Trophoblast cell (in vitro differentiated cells and primary cell): Measurements from ENCODE around the gene MRTFA.

Experiments used
- DNase-seq, 2 donors: peaks; one replicate each; pipeline ENCODE4 v3.0.0-alpha.2; 2016
- H2AFZ ChIP-seq: 2 replicates; pipeline ENCODE4 v1.6.1; 2013; ENCODE audit warnings: low read length, moderate library complexity, mild to moderate bottlenecking; ENCODE audit not compliant: insufficient read depth, poor library complexity
- H2AK5ac ChIP-seq: 2 replicates; pipeline ENCODE4 v1.6.1; 2013; ENCODE audit warnings: mild to moderate bottlenecking, low read length
- H2BK120ac ChIP-seq: 2 replicates; pipeline ENCODE4 v1.6.1; 2013; ENCODE audit warnings: low read length, mild to moderate bottlenecking, moderate library complexity; ENCODE audit not compliant: insufficient read depth, poor library complexity
- H2BK12ac ChIP-seq: 2 replicates; pipeline ENCODE4 v1.6.1; 2013; ENCODE audit warnings: mild to moderate bottlenecking, low read length, moderate library complexity
- H2BK5ac ChIP-seq: 2 replicates; pipeline ENCODE4 v1.6.1; 2013; ENCODE audit warnings: low read length, low read depth, moderate library complexity, mild to moderate bottlenecking; ENCODE audit not compliant: poor library complexity
- H3K14ac ChIP-seq: 2 replicates; pipeline ENCODE4 v1.6.1; 2013; ENCODE audit warnings: mild to moderate bottlenecking, low read length
- H3K18ac ChIP-seq: 2 replicates; pipeline ENCODE4 v1.6.1; 2013; ENCODE audit warnings: mild to moderate bottlenecking, low read length
- H3K23ac ChIP-seq: 2 replicates; pipeline ENCODE4 v1.6.1; 2013; ENCODE audit warnings: low read length
- H3K27ac ChIP-seq: 2 replicates; pipeline ENCODE4 v1.5.1; 2013; ENCODE audit warnings: low read depth, mild to moderate bottlenecking, inconsistent platforms, low read length, moderate library complexity
- H3K27me3 ChIP-seq: 2 replicates; pipeline ENCODE4 v1.6.1; 2013; ENCODE audit warnings: inconsistent platforms, mild to moderate bottlenecking, low read length, moderate library complexity; ENCODE audit not compliant: insufficient read depth
- H3K36me3 ChIP-seq, 2 experiments: 1 replicate in 1 of 2; 2 replicates in 1 of 2; pipeline ENCODE4 v1.6.1; 2013; ENCODE audit warnings: low read length in 2 of 2, mild to moderate bottlenecking in 2 of 2, moderate library complexity in 1 of 2; ENCODE audit not compliant: insufficient read depth in 2 of 2, control insufficient read depth in 1 of 2
- H3K4ac ChIP-seq: 2 replicates; pipeline ENCODE4 v1.6.1; 2013; ENCODE audit warnings: low read depth, mild to moderate bottlenecking, low read length, moderate library complexity
- H3K4me1 ChIP-seq, 2 experiments: 1 replicate in 1 of 2; 2 replicates in 1 of 2; pipeline ENCODE4 v1.6.1; 2013; ENCODE audit warnings: low read length in 2 of 2, mild to moderate bottlenecking in 2 of 2, moderate library complexity in 1 of 2; ENCODE audit not compliant: insufficient read depth in 2 of 2, control insufficient read depth in 1 of 2
- H3K4me2 ChIP-seq: 2 replicates; pipeline ENCODE4 v1.6.1; 2013; ENCODE audit warnings: inconsistent platforms, mild to moderate bottlenecking, low read length, moderate library complexity
- H3K4me3 ChIP-seq: 2 replicates; pipeline ENCODE4 v1.5.1; 2013; ENCODE audit warnings: mild to moderate bottlenecking, low read depth, low read length, inconsistent platforms
- H3K79me1 ChIP-seq: one replicate; pipeline ENCODE4 v1.6.1; 2013; ENCODE audit warnings: low read length
- H3K79me2 ChIP-seq: 2 replicates; pipeline ENCODE4 v1.6.1; 2013; ENCODE audit warnings: low read length, mild to moderate bottlenecking; ENCODE audit not compliant: control insufficient read depth, insufficient read depth, poor library complexity
- H3K9ac ChIP-seq: 2 replicates; pipeline ENCODE4 v1.6.1; 2013; ENCODE audit warnings: mild to moderate bottlenecking, low read length
- H3K9me3 ChIP-seq: 2 replicates; pipeline ENCODE4 v1.6.1; 2013; ENCODE audit warnings: low read depth, mild to moderate bottlenecking, control low read depth, inconsistent platforms, low read length; ENCODE audit not compliant: insufficient read depth
- H4K12ac ChIP-seq: 2 replicates; pipeline ENCODE4 v1.6.1; 2013; ENCODE audit warnings: low read depth, mild to moderate bottlenecking, low read length, moderate library complexity
- H4K8ac ChIP-seq: 2 replicates; pipeline ENCODE4 v1.6.1; 2013; ENCODE audit warnings: low read depth, mild to moderate bottlenecking, low read length, moderate library complexity
- H4K91ac ChIP-seq: one replicate; pipeline ENCODE4 v1.6.1; 2013; ENCODE audit warnings: low read depth, mild to moderate bottlenecking, low read length, moderate library complexity
- WGBS: extraction: QIAGEN DNeasy Blood & Tissue Kit; methylation state at CpG from one replicate; pipeline ENCODE4 v1.1.7; 2013; ENCODE audit warnings: missing lambda C conversion rate; ENCODE audit not compliant: insufficient read length, insufficient coverage; ENCODE audit errors: extremely low coverage; 5-methylcytosine and 5-hydroxymethylcytosine counted together

The MRTFA gene

GRCh38 chr22:40610329-40610850 is 26.1 kb downstream of the MRTFA start:
- no CpG with 5 or more reads among the region's 1 CpG for WGBS
- no peak overlapping the region for H3K14ac ChIP-seq

DNA sequence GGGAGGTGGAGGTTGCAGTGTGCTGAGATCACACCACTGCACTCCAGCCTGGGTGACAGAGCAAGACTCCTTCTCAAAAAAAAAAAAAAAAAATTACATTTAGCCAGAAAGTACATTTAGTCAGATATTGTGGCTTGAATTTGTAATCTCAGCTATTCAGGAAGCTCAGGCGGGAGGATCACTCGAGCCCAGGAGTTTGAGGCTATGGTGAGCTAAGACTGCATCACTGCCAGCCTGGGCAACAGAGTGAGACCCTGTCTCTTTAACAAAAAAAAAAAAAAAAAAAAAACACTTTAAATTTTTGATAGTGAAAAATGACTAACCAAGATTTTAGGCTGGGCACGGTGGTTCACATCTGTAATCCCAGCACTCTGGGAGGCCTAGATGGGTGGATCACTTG is 27.3 kb downstream of the MRTFA start:
- H3K4me2 ChIP-seq: no peak overlapping the region
- H4K8ac ChIP-seq: no peak overlapping the region
- H3K4me3 ChIP-seq: no peak overlapping the region
- no peaks in the 10 kb centered on the region for H3K79me1 ChIP-seq
- H3K23ac ChIP-seq: no peak overlapping the region
- no peaks in the 10 kb centered on the region for H3K27me3 ChIP-seq
- no CpG with 5 or more reads among the region's 3 CpGs for WGBS
- no peak overlapping the region for H3K4ac ChIP-seq
- H3K18ac ChIP-seq: no peak overlapping the region
- H2AK5ac ChIP-seq: no peak overlapping the region
- H4K12ac ChIP-seq: no peak overlapping the region
- H2BK5ac ChIP-seq: no peak overlapping the region
- no peak overlapping the region for H3K14ac ChIP-seq
- H4K91ac ChIP-seq: no peak overlapping the region
- H3K79me2 ChIP-seq: peaks cover 3% of the 10 kb centered on the region
- DNase-seq: no peak
- H3K36me3 ChIP-seq: no peaks in the 10 kb centered on the region
- H3K27ac ChIP-seq: no peak overlapping the region
- H3K9ac ChIP-seq: no peak overlapping the region
- peaks cover 0 to 2% of the 10 kb centered on the region in 2 experiments for H3K4me1 ChIP-seq
- no peak overlapping the region for H2BK120ac ChIP-seq
- H2AFZ ChIP-seq: no peak overlapping the region
- H2BK12ac ChIP-seq: no peak overlapping the region
- H3K9me3 ChIP-seq: no peaks in the 10 kb centered on the region

More at GRCh38 chr22:40610329-40610850, 26.1 kb downstream of the MRTFA start:
- Histone ChIP-seq H3K4ac (peak overlapping the region; percentile 35), H3K27me3 (no peaks in the 10 kb centered on the region), H2BK12ac (no peak overlapping the region), H3K9me3 (no peaks in the 10 kb centered on the region), H2BK5ac (no peak overlapping the region), H3K18ac (no peak overlapping the region), H3K79me1 (no peaks in the 10 kb centered on the region), H4K91ac (no peak overlapping the region), H3K4me2 (no peak overlapping the region), H4K12ac (no peak overlapping the region), H3K23ac (no peak overlapping the region), H3K4me3 (no peak overlapping the region), H3K4me1 (no peaks in the 10 kb centered on the region), H2AK5ac (no peak overlapping the region), H2BK120ac (no peak overlapping the region), H2AFZ (no peak overlapping the region), H3K36me3 (no peaks in the 10 kb centered on the region), H4K8ac (no peak overlapping the region), H3K9ac (no peak overlapping the region), H3K79me2 (peaks cover 3% of the 10 kb centered on the region), H3K27ac (no peak overlapping the region)
- no peak for DNase-seq

DNA sequence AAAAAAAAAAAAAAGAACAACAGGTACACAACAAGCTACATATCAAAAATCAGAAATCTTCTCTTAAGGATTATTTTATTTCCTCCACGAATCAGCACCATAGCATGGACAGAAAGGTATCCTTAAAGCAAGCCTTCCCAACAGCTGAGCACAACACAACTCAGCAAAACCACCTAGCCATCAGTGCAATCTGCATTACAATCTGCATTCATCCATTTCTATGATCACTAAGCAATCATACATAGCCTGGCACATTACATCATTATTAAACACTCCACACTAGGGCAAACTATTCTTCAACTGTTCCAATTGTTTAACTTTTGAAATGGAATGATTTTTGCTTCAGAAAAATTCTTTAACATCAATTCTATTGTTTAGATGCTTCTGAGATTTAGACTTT is 29.0 kb downstream of the MRTFA start:
- Histone ChIP-seq H3K4me1 (peaks cover 0 to 2% of the 10 kb centered on the region in 2 experiments), H2BK5ac (no peak overlapping the region), H3K79me1 (no peaks in the 10 kb centered on the region), H2AK5ac (no peak overlapping the region), H3K79me2 (peaks cover 3% of the 10 kb centered on the region), H3K23ac (no peak overlapping the region), H3K27ac (no peak overlapping the region), H3K9me3 (no peaks in the 10 kb centered on the region), H3K4ac (peak overlapping the region; percentile 93), H3K18ac (no peak overlapping the region), H2AFZ (no peak overlapping the region), H2BK12ac (no peak overlapping the region), H3K36me3 (no peaks in the 10 kb centered on the region), H2BK120ac (no peak overlapping the region), H3K27me3 (no peaks in the 10 kb centered on the region), H3K4me2 (no peak overlapping the region), H3K14ac (no peak overlapping the region), H4K12ac (no peak overlapping the region), H4K8ac (no peak overlapping the region), H4K91ac (no peak overlapping the region), H3K9ac (no peak overlapping the region), H3K4me3 (no peak overlapping the region)
- no CpG with 5 or more reads among the region's 1 CpG for WGBS
- DNase-seq: no peak

DNA sequence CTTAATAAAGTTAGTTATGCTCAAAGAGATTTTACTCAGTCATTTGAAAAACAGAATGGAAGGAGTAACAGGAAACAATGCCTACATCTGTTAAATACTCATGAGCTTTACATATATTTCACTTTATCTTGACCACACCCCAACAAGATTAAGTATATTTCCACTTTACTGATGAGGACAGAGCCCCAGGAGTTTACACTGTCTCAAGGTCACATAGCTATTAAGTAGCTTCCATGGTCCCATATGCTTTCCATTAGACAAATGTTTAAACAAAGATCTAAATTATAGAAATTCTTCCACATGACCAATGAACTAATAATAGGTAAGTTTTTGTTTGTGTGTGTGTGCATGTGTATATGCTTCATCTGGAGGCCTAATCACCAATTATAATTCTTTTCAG is 30.2 kb downstream of the MRTFA start:
- Histone ChIP-seq H3K36me3 (no peaks in the 10 kb centered on the region), H3K4me3 (no peak overlapping the region)

More for the DNA sequence above, 30.2 kb downstream of the MRTFA start:
- Histone ChIP-seq H3K27ac (no peak overlapping the region), H2BK12ac (no peak overlapping the region), H3K9ac (no peak overlapping the region), H2BK120ac (no peak overlapping the region), H3K79me1 (no peaks in the 10 kb centered on the region), H3K14ac (no peak overlapping the region), H3K4ac (no peak overlapping the region), H3K18ac (no peak overlapping the region), H3K79me2 (peaks cover 3% of the 10 kb centered on the region), H2BK5ac (no peak overlapping the region), H2AK5ac (no peak overlapping the region), H3K4me2 (no peak overlapping the region), H3K4me1 (peaks cover 0 to 2% of the 10 kb centered on the region in 2 experiments), H4K8ac (no peak overlapping the region), H4K12ac (no peak overlapping the region), H3K23ac (no peak overlapping the region), H3K9me3 (no peaks in the 10 kb centered on the region), H4K91ac (no peak overlapping the region), H2AFZ (no peak overlapping the region), H3K27me3 (no peaks in the 10 kb centered on the region)
- no peak for DNase-seq
